GM13977 (cell line): ENCODE results near the gene SPOPL.
"Not testable (repeated sequence)": the region's sequence is repeated elsewhere in the genome, so short reads cannot be mapped to it uniquely, and the experiment has no call there.

ENCODE experiments used
- DNase-seq: peaks from one replicate; pipeline ENCODE4 v3.0.0; 2012; ENCODE audit warnings: low spot score
- CTCF ChIP-seq: IDR thresholded peaks from 2 replicates; pipeline ENCODE4 v1.5.1; 2012; ENCODE audit warnings: mild to moderate bottlenecking, control low read depth; ENCODE audit not compliant: insufficient read depth; ENCODE audit errors: extremely low read depth, missing control alignments
- in situ Hi-C: fragments of 300-500 bp; cut with MboI; formaldehyde crosslinking; loops from one replicate; pipeline ENCODE4 v1.12.0; 2022; ENCODE audit warnings: low sequenced_read_pairs, low pct_unique_long_range_greater_than_20kb, mixed read lengths, inconsistent platforms; ENCODE audit not compliant: unreplicated experiment

SPOPL gene

GRCh38 chr2:138501425-138502254 lies at the start of gene SPOPL:
Gene SPOPL (plus strand): TSS chr2:138501770. CDS start chr2:138550217, 48,447 bp downstream.
- peak; percentile 94 for DNase-seq
- TF ChIP-seq CTCF: no peak
- in situ Hi-C loops: no loop called here

- no peak for DNase-seq
- no peak for TF ChIP-seq CTCF
- in situ Hi-C loops: no loop called here
Measured at GRCh38 chr2:138452324-138452723, 49.2 kb upstream of the SPOPL start.

- no peak for DNase-seq
- TF ChIP-seq CTCF: no peak
- in situ Hi-C loops: no loop called here
Measured at GRCh38 chr2:138453815-138454214, 47.8 kb upstream of the SPOPL start.

GRCh38 chr2:138454761-138455160 lies 46.8 kb upstream of the SPOPL start:
- no peak for DNase-seq
- in situ Hi-C loops: no loop called here
- no peak for TF ChIP-seq CTCF

GRCh38 chr2:138455275-138455674 lies 46.3 kb upstream of the SPOPL start:
- no peak for TF ChIP-seq CTCF
- in situ Hi-C loops: no loop called here
- DNase-seq: no peak

GRCh38 chr2:138455691-138456090 lies 45.9 kb upstream of the SPOPL start:
- in situ Hi-C loops: no loop called here
- DNase-seq: no peak
- TF ChIP-seq CTCF: no peak

- DNase-seq, in situ Hi-C loops: not testable (repeated sequence)
Measured at GRCh38 chr2:138462689-138463088, 38.9 kb upstream of the SPOPL start.
